ENCODE measurements around the gene DCAF7.

DNA sequence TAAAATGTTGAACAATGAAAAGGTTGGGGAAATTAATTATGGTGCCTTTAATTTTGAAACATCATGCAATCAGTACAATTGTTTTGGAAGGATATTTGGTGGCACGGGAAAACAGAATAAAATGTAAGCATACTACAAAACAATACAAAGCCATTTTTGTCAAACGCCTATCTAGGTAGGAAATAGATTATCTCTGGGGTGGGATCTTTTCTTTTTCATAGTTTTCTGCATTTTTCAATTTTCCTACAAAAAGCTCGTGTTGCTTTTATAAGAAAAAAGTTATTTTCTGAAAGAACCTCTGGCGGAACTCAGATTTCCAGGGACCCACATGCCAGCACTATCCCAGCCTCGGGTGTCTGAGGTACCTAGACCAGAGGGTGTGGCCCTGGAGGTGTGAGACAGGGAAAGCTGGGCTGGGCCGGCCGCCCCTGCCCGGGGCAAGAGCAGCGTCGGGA is 71.0 kb downstream of the DCAF7 start:
- TF ChIP-seq, protein P1, sequence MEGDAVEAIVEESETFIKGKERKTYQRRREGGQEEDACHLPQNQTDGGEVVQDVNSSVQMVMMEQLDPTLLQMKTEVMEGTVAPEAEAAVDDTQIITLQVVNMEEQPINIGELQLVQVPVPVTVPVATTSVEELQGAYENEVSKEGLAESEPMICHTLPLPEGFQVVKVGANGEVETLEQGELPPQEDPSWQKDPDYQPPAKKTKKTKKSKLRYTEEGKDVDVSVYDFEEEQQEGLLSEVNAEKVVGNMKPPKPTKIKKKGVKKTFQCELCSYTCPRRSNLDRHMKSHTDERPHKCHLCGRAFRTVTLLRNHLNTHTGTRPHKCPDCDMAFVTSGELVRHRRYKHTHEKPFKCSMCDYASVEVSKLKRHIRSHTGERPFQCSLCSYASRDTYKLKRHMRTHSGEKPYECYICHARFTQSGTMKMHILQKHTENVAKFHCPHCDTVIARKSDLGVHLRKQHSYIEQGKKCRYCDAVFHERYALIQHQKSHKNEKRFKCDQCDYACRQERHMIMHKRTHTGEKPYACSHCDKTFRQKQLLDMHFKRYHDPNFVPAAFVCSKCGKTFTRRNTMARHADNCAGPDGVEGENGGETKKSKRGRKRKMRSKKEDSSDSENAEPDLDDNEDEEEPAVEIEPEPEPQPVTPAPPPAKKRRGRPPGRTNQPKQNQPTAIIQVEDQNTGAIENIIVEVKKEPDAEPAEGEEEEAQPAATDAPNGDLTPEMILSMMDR (IDR thresholded peaks at IDR 0.05; ENCODE audit: low read depth, low read length) = no peak
- TF ChIP-seq MYC (IDR thresholded peaks at IDR 0.05; ENCODE audit: low read depth, low read length) = no peak
